ENCODE measurements around the gene SNRPD2.

Gene SNRPD2

GRCh38 chr19:45653634-45654033, 38.1 kb downstream of the SNRPD2 start:
- no peak for DNase-seq

DNA sequence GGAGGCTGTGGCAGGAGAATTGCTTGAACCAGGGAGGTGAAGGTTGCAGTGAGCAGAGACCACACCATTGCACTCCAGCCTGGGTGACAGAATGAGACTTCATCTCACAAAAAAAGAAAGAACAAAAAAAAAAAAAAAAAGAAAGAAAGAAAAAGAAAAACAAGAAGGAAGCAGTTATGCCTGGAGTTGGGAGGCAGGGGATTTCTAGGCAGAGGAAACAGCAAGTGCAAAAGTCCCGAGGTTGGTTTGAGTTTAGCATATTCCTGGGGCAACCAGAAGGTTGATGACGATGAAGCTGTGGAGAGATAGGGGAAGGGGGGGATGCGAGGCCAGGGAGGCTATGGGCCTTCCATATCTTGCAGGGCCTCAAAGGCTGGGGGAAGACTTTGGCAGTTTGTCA, 41.0 kb downstream of the SNRPD2 start:
- no peak for DNase-seq

GRCh38 chr19:45646345-45646698, 45.4 kb downstream of the SNRPD2 start:
- DNase-seq = no peak

DNA sequence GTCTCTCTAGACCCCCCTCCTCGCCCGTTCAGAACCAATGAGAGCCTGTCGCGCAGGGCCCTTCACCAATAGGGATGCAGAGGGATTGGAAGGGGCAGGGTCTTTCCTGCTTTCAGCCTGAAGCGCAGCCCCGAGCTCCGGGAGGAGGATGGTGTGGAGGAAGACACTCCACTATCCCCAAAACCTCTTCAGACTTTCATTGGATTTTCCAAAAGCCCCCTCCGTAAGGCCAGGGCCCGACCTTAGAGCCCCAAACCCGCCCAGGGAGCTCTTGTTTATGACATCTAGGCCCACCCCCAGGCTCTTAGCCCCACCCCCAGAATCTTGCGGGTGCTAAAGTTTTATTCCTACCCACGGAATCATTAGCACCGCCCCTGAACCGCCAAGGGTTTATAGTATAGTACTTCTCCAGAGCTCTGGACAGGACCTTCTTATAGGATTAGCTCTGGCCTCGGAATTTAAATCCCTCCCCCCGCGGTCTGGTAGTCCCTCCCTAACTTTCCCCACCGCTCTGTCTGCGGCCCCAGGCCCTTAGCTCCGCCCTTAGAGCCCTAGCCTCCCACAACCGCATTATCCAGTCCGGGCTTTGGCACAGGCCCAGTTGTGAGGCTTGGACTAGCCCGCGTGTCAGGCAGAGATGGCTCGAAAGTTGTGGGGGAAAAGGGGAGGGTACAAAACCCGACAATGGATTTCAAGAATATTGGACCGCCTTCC, 46.0 kb downstream of the SNRPD2 start:
- DNase-seq = peak; percentile 71

GRCh38 chr19:45645068-45645630, 46.6 kb downstream of the SNRPD2 start:
- no peak for DNase-seq

DNA sequence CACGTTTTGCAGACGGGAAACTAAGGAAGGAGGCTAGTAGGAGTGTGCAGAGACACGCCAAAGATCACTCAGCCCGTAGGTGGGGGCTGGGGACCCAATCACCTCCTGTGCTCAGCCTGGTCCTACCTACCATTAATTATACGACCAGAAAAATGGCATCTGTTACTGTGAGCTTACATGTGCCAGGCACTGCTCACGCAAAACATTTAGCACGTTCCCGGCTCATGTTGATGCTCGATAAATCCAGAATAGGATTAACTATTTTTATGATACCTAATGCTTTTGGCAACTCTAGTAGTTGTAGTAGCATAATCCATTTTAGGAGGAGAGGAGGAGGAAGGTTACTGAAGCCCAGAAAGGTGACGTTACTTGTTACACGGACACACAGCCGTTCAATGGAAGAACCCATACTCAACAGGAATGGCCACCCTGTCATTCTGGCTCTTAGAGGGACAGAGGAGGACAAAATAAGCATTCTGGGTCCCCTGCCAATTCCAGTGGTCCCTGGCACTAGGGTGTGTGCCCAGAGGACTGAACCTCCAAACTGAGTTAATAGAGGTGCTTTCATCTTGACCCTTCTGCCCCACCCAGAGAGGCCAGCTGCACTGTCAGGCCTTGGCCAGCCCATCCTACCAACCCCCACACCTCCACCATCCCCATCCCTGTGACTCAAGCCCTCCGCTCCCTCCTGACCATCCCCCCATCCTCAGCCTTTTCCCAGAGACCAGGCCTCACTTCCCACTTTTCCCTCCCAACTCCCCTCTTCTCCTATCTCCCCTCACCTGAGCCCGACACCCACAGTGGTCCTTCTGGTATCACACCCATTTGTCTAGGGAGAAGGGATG, 47.6 kb downstream of the SNRPD2 start:
- DNase-seq = no peak

DNA sequence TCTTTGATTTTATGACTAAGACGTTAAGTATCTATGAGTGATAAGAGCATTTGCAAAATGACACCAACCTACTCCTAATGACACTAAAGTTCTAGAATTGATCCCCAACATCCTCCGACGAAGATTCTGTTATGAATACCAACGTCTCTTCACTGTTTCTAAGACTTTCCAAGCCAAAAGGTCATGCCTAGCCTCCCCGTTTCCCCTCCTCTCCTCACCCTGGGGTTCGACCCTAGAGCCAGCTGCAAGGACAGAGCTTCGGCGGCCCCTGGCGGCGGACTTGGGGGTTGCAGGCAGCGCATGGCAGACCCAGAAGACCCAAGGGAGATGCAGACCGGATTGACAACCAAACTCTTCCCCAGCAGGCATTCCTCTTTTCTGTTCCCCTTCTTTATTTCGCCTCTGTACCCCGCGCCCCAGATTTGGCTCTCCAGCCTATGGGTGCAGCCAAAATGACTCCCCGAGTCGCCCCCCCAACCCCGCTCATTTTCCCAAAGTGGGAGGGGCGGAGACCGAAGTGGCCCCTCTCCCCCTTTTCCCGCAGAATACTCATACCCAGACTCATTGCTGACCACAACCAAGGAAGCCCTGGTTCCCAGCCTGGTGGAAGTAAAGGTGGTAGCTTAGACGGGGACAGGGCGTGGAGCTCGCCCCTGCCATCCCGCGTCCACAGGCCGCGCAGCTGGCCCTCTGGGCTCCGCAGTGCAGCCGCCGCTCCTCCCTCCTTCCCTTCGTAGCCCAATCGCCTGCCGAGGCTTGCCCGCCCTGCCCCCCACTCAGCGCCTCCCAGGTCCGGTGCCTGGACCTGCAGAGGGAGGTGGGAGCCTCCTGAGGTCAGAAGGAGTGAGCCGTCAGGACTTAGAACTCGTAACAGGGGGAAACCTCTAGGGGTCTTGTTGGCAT, 48.5 kb downstream of the SNRPD2 start:
- DNase-seq = no peak

DNA sequence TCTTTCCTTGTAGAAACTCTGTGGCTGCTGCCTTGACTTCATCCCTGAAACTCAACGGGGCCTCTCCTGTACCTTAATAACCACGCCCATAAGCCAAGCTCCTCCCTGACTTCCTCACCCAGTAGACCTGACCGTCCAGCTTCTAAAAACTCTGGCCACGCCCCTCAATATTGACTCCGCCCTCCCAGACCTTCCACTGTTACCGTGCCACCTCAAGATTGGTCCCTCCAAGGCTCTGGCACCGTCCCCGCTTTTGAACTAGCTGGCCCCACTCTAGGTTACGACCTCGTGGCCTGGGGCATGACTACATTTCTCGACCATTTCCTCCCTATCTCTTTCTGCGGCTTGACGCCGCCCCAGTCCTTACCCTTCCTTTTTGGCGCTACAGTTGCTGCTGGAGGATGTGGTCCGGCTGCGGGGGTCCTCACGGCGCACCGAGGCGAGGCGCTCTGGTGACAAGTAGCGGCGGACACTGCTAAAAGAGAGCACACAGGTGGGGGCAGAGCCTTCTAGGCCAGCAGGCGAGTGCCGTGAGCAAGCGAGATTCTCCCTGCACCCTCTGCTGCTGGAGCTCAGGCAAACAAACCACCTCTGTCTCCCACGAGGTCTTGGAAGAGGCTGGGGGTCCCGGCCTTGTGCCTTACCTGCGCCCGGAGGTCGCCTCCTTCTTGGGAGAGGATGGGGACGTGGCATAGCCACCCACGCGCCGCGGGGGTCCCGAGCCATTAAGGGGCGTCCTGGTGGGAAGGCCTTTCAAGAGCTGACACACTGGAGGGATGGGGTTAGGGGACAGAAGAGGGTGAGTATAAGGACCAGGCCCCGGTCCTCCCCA, 50.3 kb downstream of the SNRPD2 start:
- peak; percentile 18 for DNase-seq

DNA sequence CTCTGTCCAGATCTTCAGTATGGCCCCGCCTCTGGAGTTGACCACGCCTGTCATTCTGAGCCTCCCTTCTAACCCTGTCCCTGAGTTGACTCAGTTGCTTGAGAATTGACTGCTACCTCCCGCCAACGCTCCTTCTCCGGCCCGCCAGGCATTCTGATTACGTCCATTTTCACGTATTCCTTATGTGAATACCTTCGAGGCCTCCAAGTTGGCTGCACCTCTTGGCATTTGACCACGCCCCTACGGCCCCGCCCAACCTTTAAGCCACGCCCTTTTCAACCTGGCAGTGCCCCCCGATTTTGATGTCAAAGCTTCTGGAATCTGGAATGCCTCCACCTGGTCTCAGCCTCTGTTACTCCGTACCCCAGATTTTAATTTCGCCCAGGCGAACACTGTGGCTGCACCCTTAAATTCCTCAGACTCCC, 50.9 kb downstream of the SNRPD2 start:
- DNase-seq = no peak

- no peak for DNase-seq
Observed at GRCh38 chr19:45638930-45639729, 52.6 kb downstream of the SNRPD2 start, which contains the start of gene EML2. EML2 (minus strand) TSS chr19:45639397; CDS start chr19:45639376, 21 bp downstream.

GRCh38 chr19:45637890-45638667, 53.7 kb downstream of the SNRPD2 start:
- DNase-seq = no peak
